HepG2 (cell line): Measurements from ENCODE around the gene AFDN. TPM values are rescaled to one million over a fixed set of nuclear protein-coding genes. Genes with fewer than 3 reads are reported as not detected.

Experiments
- ATF3 ChIP-seq: sonication (generic); formaldehyde crosslinking; IDR thresholded peaks from 2 replicates; pipeline ENCODE4 v1.4.0; 2020; ENCODE audit warnings: missing genetic modification reagents
- ATF6 ChIP-seq: sonication (generic); formaldehyde crosslinking; conservative IDR thresholded peaks from 2 replicates; pipeline ENCODE4 v1.4.0; 2020; ENCODE audit warnings: missing genetic modification reagents
- CSRNP2 ChIP-seq: sonication (generic); formaldehyde crosslinking; conservative IDR thresholded peaks from 2 replicates; pipeline ENCODE4 v1.8.0; 2022; ENCODE audit warnings: low read depth, missing genetic modification reagents
- ETV5 ChIP-seq: IDR thresholded peaks from 2 replicates; pipeline ENCODE4 v1.6.1; 2018; ENCODE audit warnings: missing biosample characterization, missing genetic modification reagents, inconsistent platforms, borderline replicate concordance
- HHEX ChIP-seq: IDR thresholded peaks from 2 replicates; pipeline ENCODE4 v1.6.1; 2016; ENCODE audit warnings: control low read depth
- HMG20B ChIP-seq: conservative IDR thresholded peaks from 2 replicates; pipeline ENCODE4 v1.6.1; 2016; ENCODE audit warnings: missing genetic modification reagents, missing compliant biosample characterization
- IRX3 ChIP-seq: sonication (generic); formaldehyde crosslinking; IDR thresholded peaks from 2 replicates; pipeline ENCODE4 v1.8.1; 2023; ENCODE audit warnings: mild to moderate bottlenecking, low read depth, missing genetic modification reagents, borderline replicate concordance
- MTA3 ChIP-seq: sonication (generic); formaldehyde crosslinking; IDR thresholded peaks from 2 replicates; pipeline ENCODE4 v1.4.0; 2020; ENCODE audit warnings: missing genetic modification reagents
- PAX8 ChIP-seq: sonication (generic); formaldehyde crosslinking; IDR thresholded peaks from 2 replicates; pipeline ENCODE4 v1.8.0; 2022; ENCODE audit warnings: mild to moderate bottlenecking, missing genetic modification reagents, borderline replicate concordance
- RARA ChIP-seq: IDR thresholded peaks from 2 replicates; pipeline ENCODE4 v1.6.1; 2016; ENCODE audit warnings: missing genetic modification reagents, missing compliant biosample characterization
- SNAPC2 ChIP-seq: sonication (generic); formaldehyde crosslinking; IDR thresholded peaks from 2 replicates; pipeline ENCODE4 v1.8.1; 2022; ENCODE audit warnings: mild to moderate bottlenecking, missing genetic modification reagents
- SRY ChIP-seq: sonication (generic); formaldehyde crosslinking; IDR thresholded peaks from 2 replicates; pipeline ENCODE4 v1.8.0; 2022; ENCODE audit warnings: mild to moderate bottlenecking, missing genetic modification reagents
- TCF12 ChIP-seq, 2 experiments: fragments of 450-650 bp in 1 of 2; sonication (generic) in 1 of 2; formaldehyde crosslinking in 1 of 2; IDR thresholded peaks; 2 replicates each; pipeline versions ENCODE4 v1.6.1 to v1.8.0; 2017 to 2022; ENCODE audit warnings: antibody characterized with exemption in 1 of 2, mild to moderate bottlenecking in 1 of 2, missing genetic modification reagents in 1 of 2, moderate library complexity in 1 of 2
- ZBTB20 ChIP-seq: sonication (generic); formaldehyde crosslinking; IDR thresholded peaks from 2 replicates; pipeline ENCODE4 v1.8.1; 2023; ENCODE audit warnings: missing genetic modification reagents, low read depth, mild to moderate bottlenecking, borderline replicate concordance
- ZFP36L1 ChIP-seq: sonication (generic); formaldehyde crosslinking; IDR thresholded peaks from 2 replicates; pipeline ENCODE4 v1.8.0; 2022; ENCODE audit warnings: mild to moderate bottlenecking, missing genetic modification reagents, moderate library complexity
- ZKSCAN8 ChIP-seq: IDR thresholded peaks from 2 replicates; pipeline ENCODE4 v1.6.1; 2016; ENCODE audit warnings: borderline replicate concordance, missing genetic modification reagents, missing compliant biosample characterization
- ZMYM2 ChIP-seq: sonication (generic); formaldehyde crosslinking; IDR thresholded peaks from 2 replicates; pipeline ENCODE4 v1.8.0; 2022; ENCODE audit warnings: mild to moderate bottlenecking, missing genetic modification reagents
- ZNF101 ChIP-seq: sonication (generic); formaldehyde crosslinking; IDR thresholded peaks from 2 replicates; pipeline ENCODE4 v1.4.0; 2020; ENCODE audit warnings: mild to moderate bottlenecking, low read depth, missing genetic modification reagents, borderline replicate concordance
- ZNF414 ChIP-seq: sonication (generic); formaldehyde crosslinking; IDR thresholded peaks from 2 replicates; pipeline ENCODE4 v1.5.0; 2020; ENCODE audit warnings: missing genetic modification reagents
- ZNF510 ChIP-seq: sonication (generic); formaldehyde crosslinking; IDR thresholded peaks from 2 replicates; pipeline ENCODE4 v1.4.0; 2020; ENCODE audit warnings: low read depth, mild to moderate bottlenecking, missing genetic modification reagents
- ZNF552 ChIP-seq: sonication (generic); formaldehyde crosslinking; IDR thresholded peaks from 2 replicates; pipeline ENCODE4 v1.9.0; 2022; ENCODE audit warnings: missing genetic modification reagents, mild to moderate bottlenecking, borderline replicate concordance
- ZNF572 ChIP-seq: sonication (generic); formaldehyde crosslinking; IDR thresholded peaks from 2 replicates; pipeline ENCODE4 v1.5.1; 2020; ENCODE audit warnings: mild to moderate bottlenecking, missing genetic modification reagents
- ZNF576 ChIP-seq: sonication (generic); formaldehyde crosslinking; IDR thresholded peaks from 2 replicates; pipeline ENCODE4 v1.4.0; 2020; ENCODE audit warnings: mild to moderate bottlenecking, missing genetic modification reagents
- ZNF720 ChIP-seq: sonication (generic); formaldehyde crosslinking; IDR thresholded peaks from 2 replicates; pipeline ENCODE4 v1.4.0; 2020; ENCODE audit warnings: missing genetic modification reagents
- ZNF776 ChIP-seq: sonication (generic); formaldehyde crosslinking; IDR thresholded peaks from 2 replicates; pipeline ENCODE4 v1.4.0; 2020; ENCODE audit warnings: mild to moderate bottlenecking, missing genetic modification reagents
- polyA plus RNA-seq, 8 experiments: library from polyadenylated mRNA; depleted of rRNA in 3 of 8; stranded (reverse) in 7 of 8; unstranded in 1 of 8; fragments of >200 nt; fragmentation: Illumina TruSeq in 4 of 8; extraction: Trizol in 4 of 8; gene quantifications; 2 replicates each; pipeline versions ENCODE4 v1.2.1 to v1.2.3, GENCODE V29; 2011 to 2016; ENCODE audit warnings: low read depth in 4 of 8, missing spikeins in 1 of 8, mixed read lengths in 1 of 8; ENCODE audit not compliant: insufficient read depth in 1 of 8
- total RNA-seq, 5 experiments: library from RNA; depleted of rRNA; stranded (reverse); fragments of >200 nt; fragmentation: Illumina TruSeq; extraction: Trizol; gene quantifications; 2 replicates each; pipeline ENCODE4 v1.2.3, GENCODE V29; 2016; ENCODE audit warnings: low read depth in 1 of 5

AFDN gene
- total and polyA plus RNA-seq, 2 of the 13 experiments (the other 11 are each of a cell fraction or from before 2014, with no cell fraction given), result 136 to 151 TPM

- TF ChIP-seq PAX8 (CRISPR knock-in tag) (0 out of 2 replicates have a peak, but pooled peaks have one; percentile 6), ATF3 (no peak; the same call in 1 of the 2 replicates), ZNF572 (CRISPR knock-in tag) (no peak), HHEX (CRISPR knock-in tag) (no peak), IRX3 (CRISPR knock-in tag) (no peak), ZBTB20 (CRISPR knock-in tag) (peak; percentile 31; the same call in 1 of the 2 replicates), SNAPC2 (CRISPR knock-in tag) (no peak), ATF6 (CRISPR knock-in tag) (no peak), ZNF414 (CRISPR knock-in tag) (no peak), ZFP36L1 (no peak), TCF12 (IDR thresholded peaks at IDR 0.05) (no peak), TCF12 (CRISPR knock-in tag; IDR thresholded peaks at IDR 0.05) (0 out of 2 replicates have a peak, but pooled peaks have one; percentile 65), ZNF510 (no peak), ETV5 (CRISPR knock-in tag) (no peak), ZNF576 (CRISPR knock-in tag) (no peak), MTA3 (CRISPR knock-in tag) (no peak), ZNF776 (CRISPR knock-in tag) (no peak), ZNF101 (CRISPR knock-in tag) (no peak), ZMYM2 (no peak), CSRNP2 (CRISPR knock-in tag) (no peak), ZNF720 (CRISPR knock-in tag) (no peak), SRY (CRISPR knock-in tag) (peak; percentile 58; the same call in 1 of the 2 replicates), RARA (CRISPR knock-in tag) (no peak; the same call in 1 of the 2 replicates), ZKSCAN8 (CRISPR knock-in tag) (no peak), ZNF552 (CRISPR knock-in tag) (no peak), HMG20B (0 out of 2 replicates have a peak, but pooled peaks have one; percentile 42)
Measured at GRCh38 chr6:167827583-167828324, 1.0 kb downstream of the AFDN start (continued).
